SK-N-MC (cell line): ENCODE data around the gene DUSP22.

Experiments
- EZH2 ChIP-seq: fragments of 200-600 bp; sonication (generic); IDR thresholded peaks from one replicate; pipeline ENCODE4 v1.6.1; 2017; ENCODE audit warnings: antibody characterized with exemption
- POLR2AphosphoS5 ChIP-seq: IDR thresholded peaks from 2 replicates; pipeline ENCODE4 v1.6.1; 2012; ENCODE audit warnings: mild to moderate bottlenecking, low read depth, low read length, borderline replicate concordance

DNA sequence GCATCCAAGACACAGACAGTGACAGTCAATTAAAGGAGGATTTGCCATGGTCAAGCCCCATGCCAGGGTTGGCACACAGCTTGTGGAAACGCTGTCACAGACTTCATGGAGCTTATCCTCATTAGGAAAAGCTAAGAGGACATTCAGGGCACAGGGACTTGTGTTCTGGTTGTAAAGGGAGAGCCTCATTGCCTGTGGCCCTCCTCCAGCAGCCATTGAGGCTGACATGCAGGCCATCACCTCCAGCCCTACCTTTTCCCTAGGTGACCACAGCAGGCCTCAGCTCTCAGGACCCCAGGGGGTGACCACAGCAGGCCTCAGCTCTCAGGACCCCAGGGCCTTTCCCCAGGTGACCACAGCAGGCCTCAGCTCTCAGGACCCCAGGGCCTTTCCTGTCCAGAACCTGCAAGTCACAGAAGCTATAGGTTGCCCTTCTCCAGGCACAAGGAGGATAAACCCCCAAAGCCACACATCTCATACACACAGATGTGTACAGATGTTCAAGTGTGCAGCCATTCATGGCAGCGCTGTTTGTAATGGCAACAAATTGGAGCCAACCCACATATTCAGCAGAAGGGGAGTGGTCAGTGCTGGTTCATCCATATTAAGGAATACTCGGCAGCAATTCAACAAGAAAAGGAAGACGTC lies 26.1 kb downstream of the DUSP22 start:
- TF ChIP-seq EZH2 (no peak), POLR2AphosphoS5 (no peak)
